HG03196 (cell line): ENCODE data around the gene STUB1.
A peak's percentile ranks its signal among the peaks of the same experiment; 100 is the strongest.

Experiments used
- ATAC-seq: cut with Tn5 transposase; IDR thresholded peaks from one replicate; pipeline ENCODE4 v1.9.1; 2021; ENCODE audit not compliant: unreplicated experiment

STUB1 gene

DNA sequence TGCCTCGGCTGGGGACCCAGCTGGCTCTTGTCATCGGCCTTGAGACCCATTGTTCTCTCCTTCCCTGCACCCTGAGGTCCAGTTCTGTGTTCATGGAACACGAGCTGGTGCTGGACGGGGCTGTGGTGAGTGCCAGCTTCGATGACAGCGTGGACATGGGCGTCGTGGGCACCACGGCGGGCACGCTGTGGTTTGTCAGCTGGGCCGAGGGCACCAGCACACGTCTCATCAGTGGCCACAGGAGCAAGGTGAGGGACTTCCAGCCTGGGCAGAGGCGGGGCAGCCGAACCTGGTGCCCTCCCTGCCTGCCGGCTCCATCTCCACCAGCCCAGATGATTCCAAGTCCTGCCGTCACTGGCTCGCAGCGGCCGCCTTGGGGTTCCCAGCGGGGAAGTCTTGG is 17.6 kb upstream of the STUB1 start:
- ATAC-seq: no peak

DNA sequence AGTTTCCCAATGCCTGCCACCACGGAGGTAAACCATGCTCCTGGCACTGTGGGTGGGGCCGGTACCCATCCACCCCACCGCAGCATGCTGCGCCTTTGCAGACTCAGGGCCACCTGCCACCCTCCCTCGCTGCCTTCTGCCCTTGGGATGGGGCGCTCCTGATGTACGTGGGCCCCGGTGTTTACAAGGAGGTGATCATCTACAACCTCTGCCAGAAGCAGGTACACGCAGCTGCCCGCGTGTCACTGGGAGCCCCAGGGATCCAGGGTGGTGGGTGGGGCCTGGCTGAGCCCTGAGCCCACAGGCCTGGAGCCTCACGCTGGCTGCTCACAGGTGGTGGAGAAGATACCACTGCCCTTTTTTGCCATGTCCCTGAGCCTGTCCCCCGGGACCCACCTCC is 13.6 kb upstream of the STUB1 start:
- no peak for ATAC-seq

DNA sequence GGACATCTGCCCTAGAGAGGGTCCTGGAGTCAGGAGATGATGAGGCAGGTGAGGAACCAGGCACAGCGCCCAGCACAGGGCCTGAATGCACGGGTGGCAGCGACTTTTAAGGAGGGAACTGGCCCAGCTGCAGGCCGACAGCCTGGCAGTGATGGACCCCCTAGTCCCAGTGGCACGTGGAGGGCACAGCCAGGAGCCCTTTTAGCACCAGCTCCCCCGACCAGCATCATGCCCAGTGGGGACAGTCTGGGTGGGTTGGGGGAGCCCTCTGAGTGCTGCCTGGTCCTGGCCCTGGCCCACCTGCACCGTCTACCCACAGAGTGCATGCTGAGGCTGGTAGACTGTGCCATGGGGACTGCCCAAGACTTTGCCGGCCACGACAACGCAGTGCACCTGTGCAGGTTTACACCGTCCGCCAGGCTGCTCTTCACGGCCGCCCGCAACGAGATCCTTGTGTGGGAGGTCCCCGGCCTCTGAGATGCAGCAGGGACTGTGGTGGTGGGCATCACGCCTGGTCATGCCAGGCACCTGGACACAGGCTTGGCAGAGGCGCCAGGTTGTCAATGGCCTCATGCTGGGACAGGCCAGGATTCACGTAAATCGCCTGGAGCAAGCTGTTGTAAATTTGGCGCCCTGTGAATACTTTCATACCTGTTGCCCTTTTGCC is 13.0 kb upstream of the STUB1 start:
- no peak for ATAC-seq

DNA sequence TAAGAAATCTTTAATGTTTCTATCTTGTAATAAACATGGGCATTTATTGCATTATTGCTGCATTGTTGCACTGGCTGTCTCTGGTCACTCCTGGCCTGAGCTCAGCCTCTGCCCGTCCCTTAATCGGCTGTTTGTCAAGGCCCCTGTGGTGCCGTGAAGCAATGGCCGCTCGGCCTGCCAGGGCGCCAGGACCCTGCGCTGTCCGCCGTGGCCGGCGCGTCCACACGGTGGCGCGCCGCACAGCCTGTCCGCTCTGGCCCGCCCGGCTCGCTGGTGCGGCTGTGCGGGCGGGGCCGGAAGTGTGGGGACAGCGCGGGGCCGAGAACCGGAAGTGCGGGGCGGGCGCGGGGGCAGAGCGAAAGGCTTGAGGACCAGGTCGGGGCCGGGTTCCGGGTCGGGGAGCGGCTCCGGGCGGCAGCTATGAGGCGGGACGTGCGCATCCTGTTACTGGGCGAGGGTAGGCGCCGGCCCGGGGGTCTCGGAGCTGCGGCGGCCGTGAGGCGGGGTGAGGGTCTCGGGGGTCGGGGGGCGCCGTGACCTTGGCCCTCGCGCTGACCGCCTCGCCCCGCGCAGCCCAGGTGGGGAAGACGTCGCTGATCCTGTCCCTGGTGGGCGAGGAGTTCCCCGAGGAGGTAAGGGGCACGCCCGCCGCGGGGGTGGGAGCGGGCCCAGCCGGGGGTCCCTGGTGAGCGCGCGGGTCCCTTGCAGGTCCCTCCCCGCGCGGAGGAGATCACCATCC is 12.3 kb upstream of the STUB1 start, which contains the start of gene RHOT2:
TSS of gene RHOT2 (plus strand) at position 353 of the 739 bp plus-strand sequence. CDS start at position 421, 68 bp downstream.
- peak; percentile 65 for ATAC-seq

DNA sequence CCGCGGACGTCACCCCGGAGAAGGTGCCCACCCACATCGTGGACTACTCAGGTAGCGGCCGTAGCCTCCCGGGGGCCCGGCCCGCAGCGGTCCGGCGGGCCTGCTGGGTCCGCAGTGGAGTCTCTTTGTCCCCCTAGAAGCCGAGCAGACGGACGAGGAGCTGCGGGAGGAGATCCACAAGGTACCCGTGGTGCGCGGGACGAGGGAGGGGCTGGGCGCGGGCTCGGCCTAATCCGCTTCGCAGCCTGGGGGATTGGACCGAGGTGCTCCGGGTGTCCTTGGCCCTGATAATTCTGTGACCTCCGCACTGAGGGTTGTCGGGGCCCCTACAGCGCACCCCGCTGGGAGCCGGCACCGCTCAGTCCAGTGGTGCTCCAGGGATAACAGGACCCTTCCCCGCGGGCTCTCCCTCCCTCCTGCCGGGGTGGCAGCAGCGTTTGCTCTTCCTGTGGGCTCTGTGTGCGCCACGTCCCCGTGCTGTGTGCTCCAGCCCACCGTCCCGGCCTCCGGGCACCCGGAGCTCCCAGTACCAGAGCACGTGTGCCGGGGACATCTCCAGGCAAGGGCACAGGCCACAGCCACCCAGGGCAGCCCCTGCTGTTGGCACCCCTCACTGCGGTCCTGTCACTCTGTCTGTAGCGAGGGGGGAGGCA is 11.6 kb upstream of the STUB1 start:
- no peak for ATAC-seq

DNA sequence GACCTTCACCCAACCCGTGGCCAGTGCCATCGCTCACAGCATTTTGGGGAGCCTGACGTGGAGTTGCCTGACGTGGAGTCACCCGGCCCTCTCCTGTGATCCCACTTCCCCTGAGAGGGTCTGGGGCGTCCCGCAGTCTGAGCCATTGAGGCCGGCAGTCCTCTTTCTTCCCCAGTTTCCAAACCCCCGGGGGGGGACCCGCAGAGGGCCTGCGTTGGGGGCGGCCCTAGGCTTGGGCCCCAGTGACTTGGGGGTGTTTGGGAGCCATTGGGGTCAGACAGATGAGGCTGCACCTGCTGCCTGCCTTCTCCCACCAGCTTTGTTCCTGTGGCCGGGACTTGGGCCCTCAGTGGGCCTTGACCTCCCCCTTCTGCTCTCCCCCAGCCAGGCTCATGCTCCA is 10.5 kb upstream of the STUB1 start:
- no peak for ATAC-seq

DNA sequence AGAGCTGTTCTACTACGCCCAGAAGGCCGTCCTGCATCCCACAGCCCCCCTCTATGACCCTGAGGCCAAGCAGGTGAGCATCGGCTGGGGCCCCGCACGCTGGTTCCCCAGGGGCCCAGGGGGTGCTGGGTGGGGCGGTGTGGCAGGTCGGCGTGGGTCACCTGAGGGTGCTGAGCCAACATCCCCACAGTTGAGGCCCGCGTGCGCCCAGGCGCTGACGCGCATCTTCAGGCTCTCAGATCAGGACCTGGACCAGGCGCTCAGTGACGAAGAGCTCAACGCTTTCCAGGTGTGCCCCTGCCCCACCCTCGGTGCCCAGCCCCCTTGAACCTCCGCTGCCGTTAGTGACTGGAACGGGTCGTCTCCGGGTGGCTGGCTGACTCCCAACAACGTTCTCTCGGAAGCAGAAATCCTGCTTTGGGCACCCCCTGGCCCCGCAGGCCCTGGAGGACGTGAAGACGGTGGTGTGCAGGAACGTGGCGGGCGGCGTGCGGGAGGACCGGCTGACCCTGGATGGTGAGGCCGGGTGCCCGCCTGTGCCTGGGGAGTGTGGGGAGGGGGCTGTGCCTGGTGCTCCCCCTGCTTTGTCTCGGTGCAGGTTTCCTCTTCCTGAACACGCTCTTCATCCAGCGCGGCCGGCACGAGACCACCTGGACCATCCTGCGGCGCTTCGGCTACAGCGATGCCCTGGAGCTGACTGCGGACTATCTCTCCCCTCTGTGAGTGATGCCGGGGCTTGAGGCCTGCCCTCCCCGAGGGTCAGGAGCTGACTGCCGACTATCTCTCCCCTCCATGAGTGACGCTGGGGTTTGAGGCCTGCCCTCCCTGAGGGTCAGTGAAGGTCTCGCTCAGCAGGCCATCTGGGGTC is 9.5 kb upstream of the STUB1 start:
- no peak for ATAC-seq

DNA sequence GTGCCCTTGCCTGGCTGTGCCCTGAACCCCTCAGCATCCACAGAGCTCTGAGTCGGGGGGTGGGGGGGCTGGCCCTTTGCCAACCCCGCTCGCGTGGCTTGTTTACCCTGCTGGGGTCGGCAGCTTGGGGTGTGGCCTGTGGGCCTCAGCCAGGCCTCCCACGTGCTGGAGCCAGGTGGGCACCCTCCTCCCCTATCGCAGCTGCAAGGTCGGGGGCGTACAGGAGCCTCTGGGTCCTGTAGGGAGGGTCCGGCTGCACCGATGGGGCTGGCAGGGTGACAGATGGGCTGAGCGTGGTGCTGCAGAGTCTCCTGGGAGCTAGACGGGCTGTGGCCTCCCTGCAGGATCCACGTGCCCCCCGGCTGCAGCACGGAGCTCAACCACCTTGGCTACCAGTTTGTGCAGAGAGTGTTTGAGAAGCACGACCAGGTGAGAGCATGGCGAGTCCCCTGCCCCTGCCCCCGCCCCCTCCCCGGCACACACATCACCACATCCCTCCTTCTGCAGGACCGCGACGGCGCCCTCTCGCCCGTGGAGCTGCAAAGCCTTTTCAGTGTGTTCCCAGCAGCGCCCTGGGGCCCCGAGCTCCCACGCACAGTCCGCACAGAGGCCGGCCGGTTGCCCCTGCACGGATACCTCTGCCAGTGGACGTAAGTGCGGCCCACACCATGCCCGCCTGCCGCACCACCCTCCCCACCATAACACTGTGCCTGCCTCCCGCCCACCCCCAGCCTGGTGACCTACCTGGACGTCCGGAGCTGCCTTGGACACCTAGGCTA is 8.7 kb upstream of the STUB1 start:
- no peak for ATAC-seq

DNA sequence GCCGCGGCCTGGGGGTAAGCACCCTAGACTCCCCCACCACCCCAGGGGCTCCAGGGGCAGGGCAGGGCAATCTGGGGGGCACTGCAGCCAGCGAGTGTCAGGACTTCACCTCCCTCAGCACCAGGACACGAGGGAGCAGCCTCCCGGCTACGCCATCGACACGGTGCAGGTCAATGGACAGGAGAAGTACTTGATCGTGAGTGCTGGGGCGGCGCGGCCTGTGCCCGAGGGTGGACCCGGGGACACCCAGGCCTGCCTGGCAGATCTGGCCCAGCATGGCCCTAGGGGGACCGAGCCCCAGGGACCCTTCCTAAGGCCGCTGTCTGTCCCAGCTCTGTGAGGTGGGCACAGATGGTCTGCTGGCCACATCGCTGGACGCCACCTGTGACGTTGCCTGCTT is 7.8 kb upstream of the STUB1 start:
- ATAC-seq: no peak

DNA sequence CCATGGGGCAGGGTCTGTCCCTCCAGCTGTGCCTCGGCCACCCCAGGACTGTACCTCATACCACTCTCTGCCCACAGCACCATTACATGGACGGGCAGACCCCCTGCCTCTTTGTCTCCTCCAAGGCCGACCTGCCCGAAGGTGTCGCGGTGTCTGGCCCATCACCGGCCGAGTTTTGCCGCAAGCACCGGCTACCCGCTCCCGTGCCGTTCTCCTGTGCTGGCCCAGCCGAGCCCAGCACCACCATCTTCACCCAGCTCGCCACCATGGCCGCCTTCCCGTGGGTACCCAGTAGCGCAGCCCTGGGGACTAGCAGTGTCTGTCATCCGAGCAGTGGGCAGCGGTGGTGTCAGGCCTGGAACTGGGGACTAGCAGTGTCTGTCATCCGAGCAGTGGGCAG is 7.4 kb upstream of the STUB1 start:
- ATAC-seq: no peak

DNA sequence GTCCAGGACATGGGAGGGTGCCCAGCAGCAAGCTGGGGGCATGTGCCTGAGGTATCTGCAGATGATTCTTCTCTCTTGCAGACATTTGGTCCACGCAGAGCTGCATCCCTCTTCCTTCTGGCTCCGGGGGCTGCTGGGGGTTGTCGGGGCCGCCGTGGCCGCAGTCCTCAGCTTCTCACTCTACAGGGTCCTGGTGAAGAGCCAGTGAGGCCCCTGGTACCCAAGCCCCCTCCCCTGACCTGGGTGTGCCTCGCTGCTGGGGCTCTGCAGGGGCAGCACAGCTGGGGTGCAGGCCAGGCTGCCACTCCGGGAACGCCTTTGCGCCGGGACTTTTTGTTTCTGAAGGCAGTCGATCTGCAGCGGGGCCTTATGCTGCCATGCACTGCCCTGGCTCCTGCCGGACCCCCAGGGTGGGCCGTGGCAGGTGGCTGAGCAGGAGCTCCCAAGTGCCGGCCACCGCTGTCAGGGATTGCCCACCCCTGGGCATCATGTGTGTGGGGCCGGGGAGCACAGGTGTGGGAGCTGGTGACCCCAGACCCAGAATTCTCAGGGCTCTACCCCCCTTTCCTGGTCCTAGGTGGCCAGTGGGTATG is 6.7 kb upstream of the STUB1 start:
- ATAC-seq: no peak

DNA sequence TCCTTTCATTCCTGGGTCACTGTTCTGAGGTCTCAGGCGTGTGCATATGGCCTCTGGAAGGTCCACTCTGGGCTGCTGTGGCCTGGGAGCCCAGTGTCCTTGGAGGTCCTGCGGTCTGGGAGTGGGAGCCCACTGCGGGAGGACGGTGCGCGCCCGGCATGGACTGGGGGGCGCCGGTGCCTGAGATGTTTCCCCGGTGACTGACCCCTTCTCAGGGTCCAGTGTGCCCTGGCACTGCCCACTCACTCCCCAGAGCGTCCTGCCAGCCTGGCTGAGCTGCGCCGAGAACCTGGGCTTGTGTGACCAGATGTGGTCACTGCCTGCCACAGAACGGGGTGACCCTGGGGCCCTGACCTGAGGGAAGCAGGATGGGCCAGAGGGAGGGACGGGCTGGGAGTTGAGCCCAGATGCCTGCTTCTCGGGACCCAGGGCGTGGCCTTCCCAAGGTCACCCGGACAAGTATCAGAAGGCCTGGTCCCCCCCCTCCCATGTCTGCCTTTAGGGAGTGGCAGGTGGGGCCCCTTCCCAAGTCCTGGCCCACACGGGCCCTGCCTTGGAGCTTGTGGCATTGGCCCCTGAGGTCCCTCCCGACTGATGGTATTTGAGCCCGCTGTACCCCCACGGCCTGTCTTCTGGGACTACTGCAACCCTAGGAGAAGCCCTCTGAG is 5.9 kb upstream of the STUB1 start:
- no peak for ATAC-seq

DNA sequence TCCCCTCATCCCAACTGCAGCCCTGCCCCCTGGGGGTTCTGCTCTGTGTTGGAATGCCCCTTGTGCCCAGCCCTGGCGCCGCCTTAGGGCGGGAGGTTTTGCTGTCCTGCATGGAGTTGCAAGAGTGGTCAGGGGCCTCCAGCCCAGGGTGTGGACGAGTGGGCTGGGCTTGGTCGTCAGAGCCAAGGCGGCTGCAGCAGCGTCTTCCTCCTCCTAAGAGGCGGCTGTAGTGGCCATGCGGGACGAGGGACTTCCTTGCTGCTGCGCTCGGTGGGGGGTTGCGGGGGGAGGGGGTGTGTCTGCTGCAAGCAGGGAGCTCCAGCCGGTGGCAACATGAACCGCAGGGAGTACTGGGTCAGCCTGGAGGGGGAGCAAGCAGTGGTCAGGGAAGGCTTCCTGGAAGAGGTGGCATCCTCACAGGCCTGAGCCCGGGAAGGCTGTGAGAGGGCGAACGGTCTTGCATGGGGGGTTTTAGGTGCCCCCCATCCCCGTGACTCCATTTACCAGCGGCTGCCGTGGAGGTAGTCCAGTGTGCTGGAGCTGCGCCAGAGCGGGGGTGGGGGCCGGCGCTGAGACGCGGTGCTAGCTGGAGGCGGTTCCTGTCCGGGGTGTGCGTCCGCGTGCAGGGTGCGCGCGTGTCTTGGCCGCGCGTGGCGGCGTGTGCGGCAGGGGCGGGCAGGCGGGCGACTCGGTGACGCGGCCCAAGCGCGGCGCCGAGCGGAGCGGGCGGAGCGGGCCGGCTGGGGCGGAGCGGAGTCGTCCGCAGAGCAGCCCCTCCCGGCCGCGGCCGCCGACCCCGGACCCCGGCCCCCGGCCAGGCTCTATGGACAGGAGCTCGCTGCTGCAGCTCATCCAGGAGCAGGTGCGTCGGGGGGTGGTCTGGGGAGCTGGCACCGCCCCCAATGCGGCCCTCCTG is 5.0 kb upstream of the STUB1 start, which contains the start of gene RHBDL1:
TSS of gene RHBDL1 (plus strand) at position 704 of the 916 bp plus-strand sequence. CDS start at position 824, 120 bp downstream.
- ATAC-seq: no peak

DNA sequence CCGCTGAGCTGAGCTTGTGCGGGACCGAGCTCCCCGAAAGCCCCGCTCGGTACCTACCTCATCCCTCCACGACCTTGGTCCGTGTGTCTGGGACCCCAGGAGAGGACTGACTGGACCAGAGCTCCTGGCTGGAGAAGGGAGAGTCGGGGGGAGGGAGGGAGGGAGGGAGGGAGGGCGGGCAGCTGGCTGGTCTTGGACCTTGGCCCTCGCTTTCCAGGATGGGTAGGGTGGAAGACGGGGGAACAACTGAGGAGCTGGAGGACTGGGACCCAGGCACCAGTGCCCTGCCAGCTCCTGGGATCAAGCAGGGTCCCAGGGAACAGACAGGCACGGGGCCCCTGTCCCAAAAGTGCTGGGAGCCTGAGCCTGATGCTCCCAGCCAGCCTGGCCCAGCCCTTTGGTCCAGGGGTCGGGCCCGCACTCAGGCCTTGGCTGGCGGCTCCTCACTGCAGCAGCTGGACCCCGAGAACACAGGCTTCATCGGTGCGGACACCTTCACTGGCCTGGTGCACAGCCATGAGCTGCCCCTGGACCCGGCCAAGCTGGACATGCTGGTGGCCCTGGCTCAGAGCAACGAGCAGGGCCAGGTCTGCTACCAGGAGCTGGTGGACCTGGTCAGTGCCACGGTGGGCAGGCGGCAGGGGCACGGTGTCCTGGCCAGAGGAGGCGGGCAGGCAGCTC is 4.2 kb upstream of the STUB1 start:
- no peak for ATAC-seq

DNA sequence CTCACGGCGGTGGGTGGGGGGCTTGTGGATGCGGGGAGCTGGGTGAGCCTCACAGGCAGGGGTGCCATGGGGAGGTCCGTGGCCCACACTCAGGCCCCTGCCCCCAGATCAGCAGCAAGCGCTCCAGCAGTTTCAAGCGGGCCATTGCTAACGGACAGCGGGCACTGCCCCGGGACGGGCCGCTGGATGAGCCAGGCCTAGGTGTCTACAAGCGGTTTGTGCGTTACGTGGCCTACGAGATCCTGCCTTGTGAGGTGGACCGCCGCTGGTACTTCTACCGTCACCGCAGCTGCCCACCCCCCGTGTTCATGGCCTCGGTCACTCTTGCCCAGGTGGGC is 3.7 kb upstream of the STUB1 start:
- no peak for ATAC-seq

DNA sequence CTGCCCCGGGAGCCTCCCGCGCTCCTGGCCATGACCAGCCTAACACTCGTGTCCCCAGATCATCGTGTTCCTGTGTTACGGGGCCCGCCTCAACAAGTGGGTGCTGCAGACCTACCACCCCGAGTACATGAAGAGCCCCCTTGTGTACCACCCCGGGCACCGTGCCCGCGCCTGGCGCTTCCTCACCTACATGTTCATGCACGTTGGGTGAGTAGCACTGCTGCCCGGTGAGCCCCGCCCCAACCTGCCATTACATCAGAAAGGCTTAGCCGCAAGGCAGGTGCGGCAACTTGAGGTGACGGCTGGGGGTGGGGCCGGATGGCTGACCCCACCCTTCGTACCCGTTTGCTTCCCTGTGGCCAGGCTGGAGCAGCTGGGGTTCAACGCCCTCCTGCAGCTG is 3.3 kb upstream of the STUB1 start:
- no peak for ATAC-seq

DNA sequence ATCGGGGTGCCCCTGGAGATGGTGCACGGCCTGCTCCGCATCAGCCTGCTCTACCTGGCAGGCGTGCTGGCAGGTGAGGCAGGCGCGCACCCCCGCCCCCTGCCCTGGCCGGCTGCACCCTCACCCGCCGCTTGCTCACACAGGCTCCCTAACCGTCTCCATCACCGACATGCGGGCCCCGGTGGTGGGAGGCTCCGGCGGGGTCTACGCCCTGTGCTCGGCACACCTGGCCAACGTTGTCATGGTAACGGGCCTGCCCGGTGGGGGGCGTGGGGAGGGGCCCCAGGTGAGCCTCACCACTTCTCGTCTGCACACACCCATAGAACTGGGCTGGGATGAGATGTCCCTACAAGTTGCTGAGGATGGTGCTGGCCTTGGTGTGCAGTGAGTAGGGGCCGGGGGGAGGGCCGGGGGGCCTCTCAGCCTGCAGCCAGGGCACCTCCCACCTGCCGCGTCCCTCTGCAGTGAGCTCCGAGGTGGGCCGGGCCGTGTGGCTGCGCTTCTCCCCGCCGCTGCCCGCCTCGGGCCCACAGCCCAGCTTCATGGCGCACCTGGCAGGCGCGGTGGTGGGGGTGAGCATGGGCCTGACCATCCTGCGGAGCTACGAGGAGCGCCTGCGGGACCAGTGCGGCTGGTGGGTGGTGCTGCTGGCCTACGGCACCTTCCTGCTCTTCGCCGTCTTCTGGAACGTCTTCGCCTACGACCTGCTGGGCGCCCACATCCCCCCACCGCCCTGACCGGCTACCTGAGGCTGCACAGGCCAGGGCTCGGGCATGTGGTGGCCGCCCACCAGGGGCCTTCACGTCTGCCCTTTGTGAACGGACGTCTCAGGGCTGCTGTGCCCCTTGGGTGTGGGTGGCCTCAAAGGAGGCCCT is 2.7 kb upstream of the STUB1 start:
- no peak for ATAC-seq
